M059J (cell line): ENCODE measurements around the gene TUFT1. TPM values are rescaled to one million over a fixed set of nuclear protein-coding genes. Genes with fewer than 3 reads are reported as not detected.
"Not testable (repeated sequence)": the region's sequence is repeated elsewhere in the genome, so short reads cannot be mapped to it uniquely, and the experiment has no call there.

Experiments used
- DNase-seq: peaks from one replicate; pipeline ENCODE4 v3.0.0-alpha.2; 2012; ENCODE audit warnings: low read depth
- total RNA-seq: library from RNA; depleted of rRNA; stranded (reverse); fragments of >200 nt; shearing (Covaris generic); gene quantifications from 2 replicates; pipeline ENCODE4 v1.2.3, GENCODE V29; 2014

The TUFT1 gene
- total RNA-seq, 1 experiment from 2014 or later, result 21.1 TPM

- peak; percentile 73 for DNase-seq
Observed at GRCh38 chr1:151579436-151580225, 39.5 kb downstream of the TUFT1 start.

- no peak for DNase-seq
Observed at GRCh38 chr1:151581451-151581850, 41.3 kb downstream of the TUFT1 start.

DNA sequence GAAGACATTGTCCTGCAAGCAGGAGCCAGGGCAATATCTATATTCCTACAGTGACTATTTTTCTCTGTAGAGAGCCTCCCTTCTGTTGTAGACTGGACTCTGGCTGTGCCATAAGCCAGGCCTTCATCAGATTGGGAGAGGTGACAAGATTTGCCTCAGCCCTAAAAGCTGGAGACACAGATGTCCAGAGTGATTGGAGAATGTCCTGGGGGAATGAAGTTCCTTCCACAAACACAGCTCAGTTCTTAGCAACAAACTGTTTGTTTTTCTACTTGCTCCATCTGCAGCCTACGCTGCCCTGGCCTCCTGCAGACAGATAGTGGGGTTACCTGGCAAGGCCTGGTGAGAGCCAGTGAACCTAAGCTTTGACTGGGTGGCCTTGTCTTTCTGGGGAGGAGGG lies 41.8 kb downstream of the TUFT1 start:
- DNase-seq, result no peak

DNA sequence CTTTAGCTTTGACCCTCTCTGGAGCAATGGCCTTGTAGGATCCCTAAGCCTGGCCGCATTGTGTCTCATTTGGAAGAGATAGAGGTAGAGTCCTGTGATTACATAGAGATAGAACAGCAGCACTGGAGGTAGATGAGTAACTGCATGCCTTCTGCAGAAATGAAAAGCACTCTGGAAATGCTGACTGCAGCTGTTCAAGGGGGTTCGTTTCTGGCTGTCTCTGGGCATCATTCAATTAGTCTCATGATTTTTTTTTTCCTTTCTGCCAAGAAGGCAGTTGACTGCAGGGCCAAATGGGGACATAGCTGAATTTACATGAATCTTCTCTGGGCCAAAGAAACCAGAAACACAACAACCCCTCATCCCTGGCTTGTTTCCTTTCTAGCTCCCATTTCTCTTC lies 43.7 kb downstream of the TUFT1 start:
- DNase-seq, result no peak

DNA sequence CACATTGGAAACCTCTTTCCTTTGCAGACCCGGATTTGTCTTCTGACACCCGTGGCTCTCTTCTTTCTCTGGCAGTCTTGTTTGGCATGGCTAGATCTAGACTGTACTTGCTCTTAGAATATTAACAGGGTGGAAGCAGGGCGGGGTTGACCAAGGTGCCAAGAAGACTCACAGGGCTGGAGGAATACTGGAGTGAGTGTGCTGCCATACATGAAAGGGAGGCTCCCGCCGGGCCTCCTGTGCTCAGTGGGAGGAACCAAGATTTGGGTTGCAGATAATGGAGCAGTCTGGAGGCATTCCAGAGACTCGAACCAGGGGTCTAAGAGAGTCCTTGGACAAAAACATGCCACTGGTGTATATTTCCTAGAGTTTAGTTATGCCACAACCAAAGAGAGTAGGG lies 44.2 kb downstream of the TUFT1 start:
- no peak for DNase-seq

GRCh38 chr1:151584780-151585179 lies 44.7 kb downstream of the TUFT1 start:
- DNase-seq, result no peak

DNA sequence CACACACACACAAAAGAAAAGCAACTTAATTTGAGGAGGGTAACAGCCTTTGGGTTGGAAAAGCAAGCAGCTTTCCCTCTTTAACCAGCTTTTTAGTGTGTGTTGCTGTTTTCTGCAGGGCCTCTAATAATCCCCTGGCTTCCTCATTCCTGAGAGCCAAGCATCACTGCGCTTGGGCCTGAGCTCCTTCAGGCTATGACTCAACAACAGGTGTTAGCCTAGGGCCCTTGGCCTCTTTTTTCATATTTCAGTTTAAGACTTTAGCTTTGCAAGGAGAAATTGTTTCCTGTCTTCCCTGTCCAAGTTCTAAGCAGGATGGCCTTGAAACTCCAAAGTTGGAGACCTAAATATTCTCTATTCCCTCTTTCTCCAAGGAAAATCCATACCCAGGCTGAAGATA lies 45.5 kb downstream of the TUFT1 start:
- DNase-seq, result peak; percentile 83

- DNase-seq, result no peak
Observed at GRCh38 chr1:151590961-151591360, 50.9 kb downstream of the TUFT1 start.

DNA sequence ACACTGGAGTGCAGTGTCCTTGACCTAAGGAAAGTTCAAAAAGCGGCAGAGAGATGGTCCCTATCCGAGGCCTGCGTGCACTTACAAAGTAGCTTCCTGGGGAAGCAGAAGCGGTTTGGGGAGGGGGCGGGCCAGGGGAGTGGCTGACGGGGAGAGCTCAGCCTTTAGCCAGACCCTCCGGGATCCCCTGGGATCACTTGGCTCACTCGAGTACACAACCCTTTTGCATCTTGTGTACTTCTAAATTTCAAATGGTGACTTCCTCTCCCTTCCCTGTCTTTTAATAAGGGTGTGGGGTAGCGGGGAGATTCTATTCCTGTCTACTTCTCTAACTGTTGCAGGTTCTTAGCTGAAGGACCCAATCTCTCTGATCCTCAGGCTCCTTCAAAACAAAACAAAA lies 53.6 kb downstream of the TUFT1 start:
- no peak for DNase-seq

DNA sequence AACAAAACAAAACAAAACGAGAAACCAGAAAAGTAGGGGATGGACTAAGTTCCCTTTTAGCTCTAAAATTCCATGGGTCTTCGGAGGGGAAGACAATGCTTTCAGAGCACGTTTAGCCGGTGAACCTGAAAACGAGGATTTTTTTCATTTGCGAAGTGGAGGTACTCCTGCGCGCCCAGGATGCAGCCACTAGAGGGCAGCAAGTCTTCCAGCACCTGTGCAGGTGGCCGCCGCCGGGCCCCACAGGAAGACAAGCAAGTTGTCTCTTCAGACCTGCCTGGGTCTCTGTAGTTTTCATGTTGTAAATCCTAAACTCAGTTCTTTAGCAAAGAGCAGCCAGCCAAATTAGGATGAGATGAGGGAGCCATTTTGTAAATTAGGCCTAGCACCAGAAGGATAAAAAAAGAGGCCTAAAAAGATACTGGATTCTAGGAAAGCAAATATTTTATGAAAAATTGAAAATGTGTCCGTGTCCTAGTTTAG lies 54.1 kb downstream of the TUFT1 start:
- DNase-seq, result peak; percentile 60

DNA sequence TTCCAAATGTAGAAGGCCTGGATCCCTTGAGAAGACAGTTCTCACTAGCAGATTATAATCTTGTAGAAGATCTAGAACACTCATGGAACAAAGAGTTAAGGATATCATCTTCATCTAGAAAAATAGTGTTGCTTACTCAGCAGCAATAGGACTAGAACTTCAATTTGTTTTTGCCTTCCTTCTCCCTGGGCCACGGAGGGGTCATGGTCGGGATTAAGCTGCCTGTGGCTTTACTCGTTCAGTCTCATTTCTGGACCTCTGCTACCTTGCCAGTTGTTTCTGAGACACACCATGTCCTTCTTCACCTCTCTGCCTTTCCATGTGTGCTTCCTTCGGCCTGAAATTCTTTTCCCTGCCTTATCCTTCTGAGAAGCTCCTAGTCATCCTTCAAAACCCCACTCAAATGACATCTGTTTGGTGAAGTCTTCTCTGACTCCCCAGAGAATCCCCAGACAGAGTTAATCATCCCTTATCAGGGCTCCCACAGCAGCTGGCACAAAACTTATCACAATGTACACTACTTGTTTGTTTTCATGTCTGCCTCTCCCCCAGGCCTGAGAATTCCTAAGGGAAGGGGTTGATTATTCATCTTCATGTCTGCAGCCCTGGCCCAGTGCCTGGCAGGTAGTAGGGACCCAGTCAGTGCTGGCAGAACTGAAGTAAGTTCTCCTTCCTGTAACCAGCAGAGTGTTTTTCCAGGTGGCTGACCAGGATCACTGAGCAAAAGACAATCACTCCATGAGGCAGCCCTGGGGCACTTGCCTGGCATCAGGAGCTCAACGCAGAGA lies 56.3 kb downstream of the TUFT1 start:
- DNase-seq, result peak; percentile 85

DNA sequence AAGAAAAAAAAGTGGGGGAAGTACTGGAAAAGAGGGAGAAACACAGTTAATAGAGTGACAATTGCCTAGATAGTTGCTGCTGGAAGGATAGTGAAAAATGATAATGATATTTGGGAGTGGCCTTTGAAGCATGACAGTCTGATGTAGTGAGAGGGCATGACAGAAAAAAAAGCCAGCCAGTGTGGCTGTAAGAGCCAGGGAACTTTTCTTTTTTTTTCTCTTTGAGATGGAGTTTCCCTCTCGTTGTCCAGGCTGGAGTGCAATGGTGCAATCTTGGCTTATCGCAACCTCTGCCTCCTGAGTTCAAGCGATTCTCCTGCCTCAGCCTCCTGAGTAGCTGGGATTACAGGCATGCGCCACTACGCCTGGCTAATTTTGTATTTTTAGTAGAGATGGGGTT lies 62.4 kb downstream of the TUFT1 start:
- not testable (repeated sequence) for DNase-seq

GRCh38 chr1:151604291-151604690 lies 64.2 kb downstream of the TUFT1 start:
- DNase-seq, result no peak

DNA sequence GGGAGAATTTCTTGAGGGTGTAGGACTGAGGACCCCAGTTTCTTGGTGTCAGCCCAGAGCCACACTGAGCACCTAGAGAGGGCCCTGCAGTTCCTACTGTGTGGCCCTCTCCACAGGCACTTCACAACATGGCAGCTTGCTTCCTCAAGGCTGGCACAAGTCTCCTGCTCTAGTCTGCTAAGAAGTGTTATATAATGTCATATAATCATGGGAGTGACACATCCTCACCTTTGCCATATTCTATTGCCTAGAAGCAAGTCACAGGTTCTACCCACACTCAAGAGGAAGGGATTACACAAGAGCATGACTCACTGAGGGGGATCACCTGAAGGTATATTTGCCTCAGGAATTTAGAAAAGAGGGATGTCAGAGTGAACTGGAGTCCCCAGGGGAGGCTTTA lies 66.3 kb downstream of the TUFT1 start:
- peak; percentile 81 for DNase-seq

DNA sequence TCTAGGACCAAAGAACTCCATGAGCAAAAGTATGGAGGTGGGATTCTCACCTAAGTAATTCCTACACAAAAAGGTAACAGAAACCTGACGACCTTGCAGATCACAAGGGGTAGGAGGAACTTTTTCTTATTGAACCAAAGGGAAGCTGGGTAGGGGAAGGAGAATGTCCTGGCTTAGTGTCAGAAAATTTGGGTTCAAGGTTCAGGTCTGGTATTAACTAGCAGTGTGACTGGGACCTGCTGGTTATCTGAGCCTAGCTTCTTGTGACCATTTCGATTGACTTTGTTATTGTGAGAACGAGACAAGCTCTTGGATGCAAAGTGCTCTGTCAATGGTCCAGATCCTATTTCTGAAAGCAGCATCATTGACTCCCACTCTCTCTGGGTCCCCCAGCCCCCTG lies 66.7 kb downstream of the TUFT1 start:
- no peak for DNase-seq

DNA sequence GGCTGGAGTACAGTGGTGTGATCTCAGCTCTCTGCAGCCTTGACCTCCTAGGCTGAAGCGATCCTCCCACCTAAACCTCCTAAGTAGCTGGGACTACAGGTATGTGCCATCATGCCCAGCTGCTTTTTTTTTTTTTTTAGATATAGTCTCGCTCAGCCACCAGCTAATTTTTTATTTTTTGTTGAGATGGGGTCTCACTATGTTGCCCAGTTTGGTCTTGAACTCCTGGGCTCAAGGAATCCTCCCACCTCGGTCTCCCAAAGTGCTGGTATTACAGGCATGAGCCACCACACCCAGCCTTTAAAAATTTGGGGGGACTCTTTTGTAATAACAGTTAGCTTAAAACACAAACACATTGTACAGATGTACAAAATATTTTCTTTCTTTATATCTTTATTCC lies 70.0 kb downstream of the TUFT1 start:
- no peak for DNase-seq

- peak; percentile 47 for DNase-seq
Observed at GRCh38 chr1:151611288-151611790, 71.2 kb downstream of the TUFT1 start.

DNA sequence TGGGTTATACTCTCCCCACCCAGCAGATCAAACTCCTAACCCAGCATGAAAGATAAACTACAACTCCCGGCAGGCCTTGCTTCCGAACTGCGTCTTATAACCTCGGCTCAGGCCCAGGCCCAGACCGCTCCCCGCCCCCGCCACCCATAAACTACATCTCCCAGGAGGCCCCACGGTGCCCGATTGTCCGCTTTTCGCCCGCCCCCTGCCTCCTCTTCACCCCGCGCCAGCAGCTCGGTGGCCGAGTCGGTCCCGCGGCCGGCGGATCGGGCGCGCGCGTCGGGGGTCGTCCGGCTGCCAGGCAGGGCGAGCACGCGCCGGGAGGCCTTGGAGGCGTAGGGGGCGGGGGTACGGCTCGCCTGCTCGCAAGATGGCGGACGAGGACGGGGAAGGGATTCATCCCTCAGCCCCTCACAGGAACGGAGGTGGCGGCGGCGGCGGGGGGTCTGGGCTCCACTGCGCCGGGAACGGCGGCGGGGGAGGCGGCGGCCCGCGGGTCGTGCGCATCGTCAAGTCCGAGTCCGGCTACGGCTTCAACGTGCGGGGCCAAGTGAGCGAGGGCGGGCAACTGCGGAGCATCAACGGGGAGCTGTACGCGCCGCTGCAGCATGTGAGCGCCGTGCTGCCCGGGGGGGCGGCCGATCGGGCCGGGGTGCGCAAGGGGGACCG lies 71.9 kb downstream of the TUFT1 start, which contains the start of gene SNX27:
Gene SNX27 (plus strand): TSS at position 219 of the 669 bp plus-strand sequence. CDS start 152 bp downstream, at position 371.
- DNase-seq, result peak; percentile 92

GRCh38 chr1:151612501-151613281 lies 72.6 kb downstream of the TUFT1 start:
- DNase-seq, result peak; percentile 41

DNA sequence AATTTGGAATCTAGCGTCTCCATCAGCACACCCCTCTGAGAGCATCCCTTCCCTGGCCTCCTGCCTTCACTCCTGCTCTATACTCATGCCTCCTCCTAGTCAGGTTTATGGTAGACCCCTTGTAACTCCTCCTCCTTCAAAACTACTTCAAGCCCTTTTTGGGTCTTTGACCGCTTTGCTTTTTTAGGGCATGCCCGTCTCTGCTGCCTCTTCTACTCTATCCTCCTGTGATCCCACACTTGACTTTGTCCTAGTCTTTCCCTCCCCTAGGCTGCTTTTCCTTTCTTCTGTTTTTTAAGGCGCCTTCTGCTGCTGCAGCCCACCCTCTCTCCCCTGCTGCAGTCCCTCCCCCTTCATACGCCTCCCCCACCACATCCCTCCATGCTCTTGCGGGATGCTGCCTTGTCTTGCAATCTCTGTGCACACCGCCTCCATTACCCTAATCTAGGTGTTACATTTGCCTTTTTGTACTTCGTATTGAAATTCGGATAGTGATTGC lies 73.2 kb downstream of the TUFT1 start:
- no peak for DNase-seq
